NT2/D1 (cell line): ENCODE results near the gene MYOC.
"Not testable (repeated sequence)": the region's sequence is repeated elsewhere in the genome, so short reads cannot be mapped to it uniquely, and the experiment has no call there.

ENCODE experiments used
- DNase-seq: peaks from one replicate; pipeline ENCODE4 v3.0.0-alpha.2; 2011; ENCODE audit warnings: low read depth, low spot score
- H3K27me3 ChIP-seq: 2 replicates; pipeline ENCODE4 v1.6.0; 2011; ENCODE audit warnings: mild to moderate bottlenecking; ENCODE audit not compliant: insufficient read length, insufficient read depth
- H3K36me3 ChIP-seq: 2 replicates; pipeline ENCODE4 v1.6.1; 2011; ENCODE audit warnings: mild to moderate bottlenecking, low read length, mixed read lengths; ENCODE audit not compliant: insufficient read depth, insufficient read length
- H3K4me1 ChIP-seq: 2 replicates; pipeline ENCODE4 v1.5.1; 2011; ENCODE audit not compliant: insufficient read depth, insufficient read length
- H3K4me3 ChIP-seq: 2 replicates; pipeline ENCODE4 v1.5.1; 2011; ENCODE audit warnings: low read depth; ENCODE audit not compliant: insufficient read length
- H3K9ac ChIP-seq: 2 replicates; pipeline ENCODE4 v1.6.0; 2011; ENCODE audit warnings: low read depth; ENCODE audit not compliant: insufficient read length
- H3K9me3 ChIP-seq: 2 replicates; pipeline ENCODE4 v1.5.1; 2011; ENCODE audit warnings: mild to moderate bottlenecking, low read length; ENCODE audit not compliant: insufficient read depth
- SUZ12 ChIP-seq: IDR thresholded peaks from 2 replicates; pipeline ENCODE4 v1.6.1; 2011; ENCODE audit not compliant: insufficient read length, insufficient read depth; ENCODE audit errors: extremely low read depth
- YY1 ChIP-seq: IDR thresholded peaks from 2 replicates; pipeline ENCODE4 v1.6.1; 2011; ENCODE audit not compliant: insufficient read length, insufficient read depth
- ZNF274 ChIP-seq: IDR thresholded peaks from 2 replicates; pipeline ENCODE4 v1.6.1; 2011; ENCODE audit warnings: mild to moderate bottlenecking, low read depth, low read length

The MYOC gene

GRCh38 chr1:171652234-171652822 lies at the start of gene MYOC:
Gene MYOC, minus strand, starts transcription at chr1:171652688. Its CDS starts 77 bp downstream, at chr1:171652611.
- no peak within 1 kb of the TSS for H3K4me3 ChIP-seq
- H3K27me3 ChIP-seq = no peaks in the 10 kb centered on the region
- no peak for DNase-seq
- H3K36me3 ChIP-seq = no peaks in the 10 kb centered on the region
- no peak within 1 kb of the TSS for H3K9ac ChIP-seq
- H3K4me1 ChIP-seq = peaks cover 8% of the 10 kb centered on the region
- TF ChIP-seq YY1 (no peak), SUZ12 (no peak), ZNF274 (no peak)
- H3K9me3 ChIP-seq = no peaks in the 10 kb centered on the region

- Histone ChIP-seq H3K27me3 (no peaks in the 10 kb centered on the region), H3K4me1 (no peaks in the 10 kb centered on the region), H3K9ac (no peak overlapping the region), H3K4me3 (no peak overlapping the region), H3K36me3 (no peaks in the 10 kb centered on the region), H3K9me3 (peaks cover 19% of the 10 kb centered on the region; the same call in 1 of the 2 replicates)
- no peak for DNase-seq
- no peak for TF ChIP-seq ZNF274
- TF ChIP-seq SUZ12 = no peak
- TF ChIP-seq YY1 = no peak
Observed at GRCh38 chr1:171699531-171699930, 47.0 kb upstream of the MYOC start.

GRCh38 chr1:171695772-171696171 lies 43.3 kb upstream of the MYOC start:
- not testable (repeated sequence) for H3K4me1 ChIP-seq, DNase-seq, H3K36me3 ChIP-seq, H3K27me3 ChIP-seq, H3K4me3 ChIP-seq, H3K9ac ChIP-seq
- H3K9me3 ChIP-seq = peaks cover 19% of the 10 kb centered on the region; the same call in 1 of the 2 replicates

DNA sequence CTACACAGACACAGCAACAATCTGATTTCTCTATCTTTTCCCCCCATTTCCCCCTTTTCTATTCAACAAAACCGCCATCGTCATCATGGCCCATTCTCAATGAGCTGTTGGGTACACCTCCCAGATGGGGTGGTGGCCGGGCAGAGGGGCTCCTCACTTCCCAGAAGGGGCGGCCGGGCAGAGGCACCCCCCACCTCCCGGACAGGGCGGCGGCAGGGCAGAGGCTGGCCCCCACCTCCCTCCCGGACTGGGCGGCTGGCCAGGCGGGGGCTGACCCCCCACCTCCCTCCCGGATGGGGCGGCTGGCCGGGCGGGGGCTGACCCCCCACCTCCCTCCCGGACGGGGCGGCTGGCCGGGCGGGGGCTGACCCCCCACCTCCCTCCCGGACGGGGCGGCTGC lies 41.1 kb upstream of the MYOC start:
- H3K36me3 ChIP-seq, H3K4me3 ChIP-seq, H3K9ac ChIP-seq, H3K4me1 ChIP-seq, DNase-seq, H3K27me3 ChIP-seq: not testable (repeated sequence)
- peaks cover 19% of the 10 kb centered on the region; the same call in 1 of the 2 replicates for H3K9me3 ChIP-seq

DNA sequence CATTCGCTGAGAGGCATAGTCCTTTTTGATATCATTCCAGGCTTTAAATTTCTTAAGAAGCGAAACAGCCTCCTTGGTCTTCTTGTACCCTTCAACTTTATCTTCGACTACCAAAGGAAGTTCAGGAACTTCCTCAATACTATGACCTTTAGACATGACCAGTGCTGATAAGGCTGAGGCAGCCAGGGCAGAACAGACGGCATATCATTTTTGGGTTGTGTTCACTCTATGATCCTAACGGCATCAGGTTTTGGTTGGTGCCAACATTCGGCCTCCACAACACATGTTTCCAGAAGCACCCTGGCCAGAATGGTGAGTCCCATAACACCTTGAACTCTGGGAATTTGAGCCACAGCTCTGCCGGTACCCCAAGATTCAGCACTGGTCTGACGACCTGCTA lies 31.4 kb upstream of the MYOC start:
- no peaks in the 10 kb centered on the region; the same call in 1 of the 2 replicates for H3K9me3 ChIP-seq
- no peak overlapping the region for H3K4me3 ChIP-seq
- no peaks in the 10 kb centered on the region for H3K36me3 ChIP-seq
- no peaks in the 10 kb centered on the region for H3K27me3 ChIP-seq
- H3K4me1 ChIP-seq = no peaks in the 10 kb centered on the region
- TF ChIP-seq YY1 = no peak
- TF ChIP-seq ZNF274 = no peak
- no peak for TF ChIP-seq SUZ12
- no peak for DNase-seq
- H3K9ac ChIP-seq = no peak overlapping the region

DNA sequence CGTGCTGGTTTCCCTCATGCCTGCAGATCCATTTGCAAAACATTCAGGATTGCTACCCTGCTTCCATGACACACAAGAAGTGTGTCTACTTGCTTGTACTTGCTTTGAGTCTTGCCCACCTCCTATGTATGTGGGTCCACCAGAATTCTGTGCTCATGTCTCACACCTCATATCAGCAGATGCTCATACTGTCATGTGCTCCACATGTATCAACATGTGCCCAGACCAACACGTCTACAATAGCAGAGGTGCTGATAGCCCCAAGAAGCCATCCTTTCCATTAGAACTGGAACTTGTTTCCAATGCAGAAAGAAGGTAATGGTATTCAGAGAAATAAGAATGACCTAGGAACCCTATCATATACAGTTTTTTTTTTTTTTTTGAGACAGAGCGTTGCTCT lies 27.9 kb upstream of the MYOC start:
- Histone ChIP-seq H3K4me3 (no peak overlapping the region), H3K27me3 (no peaks in the 10 kb centered on the region), H3K9ac (no peak overlapping the region), H3K4me1 (no peaks in the 10 kb centered on the region), H3K9me3 (no peaks in the 10 kb centered on the region; the same call in 1 of the 2 replicates), H3K36me3 (no peaks in the 10 kb centered on the region)
- TF ChIP-seq YY1 (no peak), ZNF274 (no peak), SUZ12 (no peak)
- DNase-seq = no peak

GRCh38 chr1:171676823-171677222 lies 24.3 kb upstream of the MYOC start:
- Histone ChIP-seq H3K4me3 (no peak overlapping the region), H3K4me1 (no peaks in the 10 kb centered on the region), H3K9ac (no peak overlapping the region), H3K36me3 (no peaks in the 10 kb centered on the region), H3K9me3 (no peaks in the 10 kb centered on the region; the same call in 1 of the 2 replicates), H3K27me3 (no peaks in the 10 kb centered on the region)
- no peak for DNase-seq
- TF ChIP-seq ZNF274 (no peak), SUZ12 (no peak)
